Measurements from ENCODE around the gene ACY1. TPM values are rescaled to one million over a fixed set of nuclear protein-coding genes. Genes with fewer than 3 reads are reported as not detected.

Gene ACY1
- total RNA-seq, 2 experiments from 2014 or later: 3.3 to 4.0 TPM

DNA sequence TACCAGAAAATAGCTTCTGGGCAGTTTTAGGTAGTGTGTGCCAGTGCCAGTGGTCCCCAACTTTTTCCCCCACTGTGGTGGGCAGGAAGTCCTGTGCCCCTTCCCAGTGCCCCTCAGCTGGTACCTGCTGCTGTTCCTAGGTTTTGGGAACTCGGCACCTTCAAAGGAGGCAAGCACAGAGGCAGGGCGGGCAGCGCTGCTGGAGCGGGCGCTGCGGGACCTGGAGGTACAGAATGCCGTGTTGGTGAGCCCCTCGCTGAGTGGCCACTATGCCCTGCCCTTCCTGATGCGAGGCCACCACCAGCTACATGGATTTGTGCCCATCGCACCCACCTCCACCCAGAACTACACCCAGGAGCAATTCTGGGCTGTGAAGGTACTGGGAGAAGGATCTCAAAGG, 3.1 kb upstream of the ACY1 start:
- Histone ChIP-seq H2AFZ (ENCODE audit: low read length) (no peak overlapping the region), H3K27ac (ENCODE audit: low read depth, low read length, poor library complexity, severe bottlenecking) (no peak overlapping the region), H3K4me1 (ENCODE audit: insufficient read depth, low read length, poor library complexity, severe bottlenecking) (peaks cover 26% of the 10 kb centered on the region), H3K4me3 (ENCODE audit: low read depth, low read length, poor library complexity, severe bottlenecking) (no peak overlapping the region), H3K9me2 (ENCODE audit: insufficient read depth, low read length) (no peaks in the 10 kb centered on the region), H3K79me2 (ENCODE audit: insufficient read depth, low read depth, low read length) (no peaks in the 10 kb centered on the region), H3K9me3 (ENCODE audit: low read length) (no peaks in the 10 kb centered on the region), H4K20me1 (ENCODE audit: insufficient read depth, low read length) (no peaks in the 10 kb centered on the region), H3K36me3 (ENCODE audit: insufficient read depth, low read length) (no peaks in the 10 kb centered on the region), H3K4me2 (ENCODE audit: low read length) (no peak overlapping the region)
- intact Hi-C loops (cut with micrococcal nuclease; ENCODE audit: unreplicated experiment): no loop called here
- POLR2A ChIA-PET: no interaction called here
- CTCF ChIA-PET (ENCODE audit: unreplicated experiment): no interaction called here
- BruUV-seq (replicated peaks): no TSS peak
- no peak for TF ChIP-seq EZH2phosphoT487 (IDR thresholded peaks at IDR 0.05; ENCODE audit: borderline replicate concordance, low read depth, low read length)
- TF ChIP-seq, protein P1, sequence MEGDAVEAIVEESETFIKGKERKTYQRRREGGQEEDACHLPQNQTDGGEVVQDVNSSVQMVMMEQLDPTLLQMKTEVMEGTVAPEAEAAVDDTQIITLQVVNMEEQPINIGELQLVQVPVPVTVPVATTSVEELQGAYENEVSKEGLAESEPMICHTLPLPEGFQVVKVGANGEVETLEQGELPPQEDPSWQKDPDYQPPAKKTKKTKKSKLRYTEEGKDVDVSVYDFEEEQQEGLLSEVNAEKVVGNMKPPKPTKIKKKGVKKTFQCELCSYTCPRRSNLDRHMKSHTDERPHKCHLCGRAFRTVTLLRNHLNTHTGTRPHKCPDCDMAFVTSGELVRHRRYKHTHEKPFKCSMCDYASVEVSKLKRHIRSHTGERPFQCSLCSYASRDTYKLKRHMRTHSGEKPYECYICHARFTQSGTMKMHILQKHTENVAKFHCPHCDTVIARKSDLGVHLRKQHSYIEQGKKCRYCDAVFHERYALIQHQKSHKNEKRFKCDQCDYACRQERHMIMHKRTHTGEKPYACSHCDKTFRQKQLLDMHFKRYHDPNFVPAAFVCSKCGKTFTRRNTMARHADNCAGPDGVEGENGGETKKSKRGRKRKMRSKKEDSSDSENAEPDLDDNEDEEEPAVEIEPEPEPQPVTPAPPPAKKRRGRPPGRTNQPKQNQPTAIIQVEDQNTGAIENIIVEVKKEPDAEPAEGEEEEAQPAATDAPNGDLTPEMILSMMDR (conservative IDR thresholded peaks at IDR 0.05; ENCODE audit: low read length): no peak
- no peak for DNase-seq (ENCODE audit: low spot score)

DNA sequence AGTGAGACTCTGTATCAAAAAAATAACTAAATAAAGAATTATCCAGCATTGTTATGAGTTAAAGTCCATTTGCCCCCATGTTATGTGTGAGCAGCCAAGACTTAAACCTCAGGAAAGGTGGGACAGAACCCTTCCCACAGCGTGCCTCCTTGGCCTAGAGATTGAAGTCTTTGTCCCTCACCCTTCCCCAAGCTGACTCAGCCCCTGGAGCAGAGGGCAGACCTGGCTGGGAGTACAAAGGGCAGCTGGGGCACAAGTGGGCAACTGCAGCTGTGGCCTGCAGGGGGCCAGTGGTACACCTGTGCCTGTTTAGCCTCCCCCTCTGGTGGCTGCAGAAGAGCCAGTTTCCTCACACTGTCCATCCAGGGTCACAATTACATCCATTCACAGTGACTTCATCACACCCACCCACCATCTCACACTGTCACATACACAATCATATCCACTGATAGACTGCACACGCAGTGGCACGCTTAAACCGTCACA, 940 bp upstream of the ACY1 start:
- DNase-seq (ENCODE audit: low spot score): peak; percentile 39
- H3K36me3 ChIP-seq (ENCODE audit: insufficient read depth, low read length): no peaks in the 10 kb centered on the region
- no peaks in the 10 kb centered on the region for H3K9me3 ChIP-seq (ENCODE audit: low read length)
- H2AFZ ChIP-seq (ENCODE audit: low read length): 0 out of 2 replicates have a peak overlapping the region, but pooled peaks have one; percentile 28
- peaks cover 11% of the 10 kb centered on the region for H3K4me1 ChIP-seq (ENCODE audit: insufficient read depth, low read length, poor library complexity, severe bottlenecking)
- H4K20me1 ChIP-seq (ENCODE audit: insufficient read depth, low read length): no peaks in the 10 kb centered on the region
- POLR2A ChIA-PET: no interaction called here
- H3K27ac ChIP-seq (ENCODE audit: low read depth, low read length, poor library complexity, severe bottlenecking): no peak overlapping the region
- BruUV-seq (replicated peaks): no TSS peak
- intact Hi-C loops (cut with micrococcal nuclease; ENCODE audit: unreplicated experiment): no loop called here
- peak overlapping the region; percentile 48 for H3K4me3 ChIP-seq (ENCODE audit: low read depth, low read length, poor library complexity, severe bottlenecking)
- H3K9me2 ChIP-seq (ENCODE audit: insufficient read depth, low read length): no peaks in the 10 kb centered on the region
- H3K79me2 ChIP-seq (ENCODE audit: insufficient read depth, low read depth, low read length): no peaks in the 10 kb centered on the region
- CTCF ChIA-PET (ENCODE audit: unreplicated experiment): interaction anchor here (1.0 kb wide), 1 partner anchor 14 kb away, joined by 4 read pairs; no protein-coding TSS in a partner anchor
- H3K4me2 ChIP-seq (ENCODE audit: low read length): peak overlapping the region; percentile 57; the same call in 1 of the 2 replicates
- TF ChIP-seq EZH2phosphoT487 (IDR thresholded peaks at IDR 0.05; ENCODE audit: borderline replicate concordance, low read depth, low read length): no peak
- TF ChIP-seq, protein P1 (conservative IDR thresholded peaks at IDR 0.05; ENCODE audit: low read length): peak; percentile 67

DNA sequence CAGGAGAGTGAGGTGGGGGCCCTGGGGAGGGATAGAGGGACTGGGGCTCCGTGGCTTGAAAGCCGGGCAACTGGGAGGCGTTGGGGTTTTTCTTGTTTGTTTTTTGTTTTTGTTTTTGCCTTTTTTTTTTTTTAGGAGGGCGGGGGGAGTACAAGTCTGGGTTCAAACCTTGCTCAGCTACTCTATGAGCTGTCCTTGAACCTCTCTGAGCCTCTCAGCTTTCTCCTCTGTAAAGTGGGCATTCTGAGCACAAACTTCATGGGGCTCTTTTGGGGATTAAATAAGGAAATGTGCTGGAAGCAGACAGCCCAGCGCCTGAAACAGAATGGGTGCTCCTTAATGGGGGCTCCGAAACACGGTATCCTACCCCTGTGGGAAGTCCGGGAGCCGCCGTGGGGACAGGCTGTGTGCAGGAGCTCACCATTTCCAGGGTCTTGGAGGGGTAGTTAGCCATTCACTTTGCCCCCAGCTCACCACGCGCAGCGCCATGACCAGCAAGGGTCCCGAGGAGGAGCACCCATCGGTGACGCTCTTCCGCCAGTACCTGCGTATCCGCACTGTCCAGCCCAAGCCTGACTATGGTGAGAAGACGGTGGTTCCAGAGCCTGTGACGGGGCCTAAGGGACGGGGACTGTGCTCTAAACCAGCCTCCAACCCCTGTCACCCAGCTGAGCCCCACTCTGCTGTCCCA, 388 bp downstream of the ACY1 start:
- peaks cover 8% of the 10 kb centered on the region for H3K4me1 ChIP-seq (ENCODE audit: insufficient read depth, low read length, poor library complexity, severe bottlenecking)
- TF ChIP-seq, protein P1 (conservative IDR thresholded peaks at IDR 0.05; ENCODE audit: low read length): no peak
- no peak for TF ChIP-seq EZH2phosphoT487 (IDR thresholded peaks at IDR 0.05; ENCODE audit: borderline replicate concordance, low read depth, low read length)
- intact Hi-C loops (cut with micrococcal nuclease; ENCODE audit: unreplicated experiment): no loop called here
- BruUV-seq (replicated peaks): no TSS peak
- H3K4me3 ChIP-seq (ENCODE audit: low read depth, low read length, poor library complexity, severe bottlenecking): peak overlapping the region; percentile 48
- no peak overlapping the region for H3K27ac ChIP-seq (ENCODE audit: low read depth, low read length, poor library complexity, severe bottlenecking)
- no peaks in the 10 kb centered on the region for H3K36me3 ChIP-seq (ENCODE audit: insufficient read depth, low read length)
- ChIA-PET CTCF (ENCODE audit: unreplicated experiment) (no interaction called here), POLR2A (interaction anchor here (0.7 to 1.1 kb wide), 2 partner anchors 9 to 136 kb away, joined by 4 read pairs; no protein-coding TSS in a partner anchor)
- no peaks in the 10 kb centered on the region for H3K9me2 ChIP-seq (ENCODE audit: insufficient read depth, low read length)
- H4K20me1 ChIP-seq (ENCODE audit: insufficient read depth, low read length): no peaks in the 10 kb centered on the region
- peak overlapping the region; percentile 57; the same call in 1 of the 2 replicates for H3K4me2 ChIP-seq (ENCODE audit: low read length)
- 0 out of 2 replicates have a peak overlapping the region, but pooled peaks have one; percentile 28 for H2AFZ ChIP-seq (ENCODE audit: low read length)
- DNase-seq (ENCODE audit: low spot score): no peak
- H3K79me2 ChIP-seq (ENCODE audit: insufficient read depth, low read depth, low read length): no peaks in the 10 kb centered on the region
- H3K9me3 ChIP-seq (ENCODE audit: low read length): no peaks in the 10 kb centered on the region

All from OCI-LY7 (cell line).